Amygdala (tissue), 56 donors: Measurements from ENCODE around the gene ANKMY2.

ENCODE experiments used
- DNase-seq, 56 donors: peaks; one replicate each; lab custom pipeline; 2025; lab: John Stamatoyannopoulos, UW

ANKMY2 gene

DNA sequence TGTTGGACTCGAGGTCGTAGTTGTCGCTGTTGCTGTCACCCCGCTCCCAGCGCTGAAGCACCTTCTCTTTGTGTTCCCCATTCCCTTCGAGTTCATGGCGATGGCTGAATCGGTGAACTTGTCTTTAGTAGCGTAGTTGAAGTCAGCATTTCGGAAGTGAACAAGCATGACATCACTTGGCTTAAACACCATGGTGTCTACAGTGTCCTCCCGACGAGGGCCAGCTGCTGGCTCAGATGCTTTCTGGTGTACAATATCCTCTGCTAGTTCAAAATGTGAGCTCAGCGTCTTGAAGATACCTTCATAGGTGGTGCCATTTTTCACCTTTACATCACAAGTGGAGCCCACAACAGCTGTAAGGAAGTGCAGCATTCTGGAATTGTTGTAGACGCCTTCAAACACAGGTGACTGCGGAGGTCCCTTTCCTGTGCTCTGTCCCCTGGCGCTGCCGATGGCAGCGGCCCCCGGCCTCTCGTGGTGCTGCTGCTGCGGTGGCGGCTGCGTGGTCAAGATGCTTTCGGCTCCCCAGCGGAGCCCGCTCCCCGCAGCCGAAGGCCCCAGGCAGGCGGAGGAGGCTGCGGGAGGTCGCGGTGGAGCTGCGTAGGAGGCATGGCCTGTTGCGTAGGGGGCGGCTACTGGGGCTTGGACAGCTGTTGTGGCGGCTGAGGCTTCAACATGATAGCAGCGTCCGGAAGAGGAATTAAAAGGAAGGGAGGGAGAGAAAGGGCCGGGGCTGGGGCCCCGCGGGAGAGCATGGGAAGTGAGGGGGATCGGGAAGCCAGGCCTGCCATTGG lies 59.3 kb downstream of the ANKMY2 start:
- no peak for DNase-seq

DNA sequence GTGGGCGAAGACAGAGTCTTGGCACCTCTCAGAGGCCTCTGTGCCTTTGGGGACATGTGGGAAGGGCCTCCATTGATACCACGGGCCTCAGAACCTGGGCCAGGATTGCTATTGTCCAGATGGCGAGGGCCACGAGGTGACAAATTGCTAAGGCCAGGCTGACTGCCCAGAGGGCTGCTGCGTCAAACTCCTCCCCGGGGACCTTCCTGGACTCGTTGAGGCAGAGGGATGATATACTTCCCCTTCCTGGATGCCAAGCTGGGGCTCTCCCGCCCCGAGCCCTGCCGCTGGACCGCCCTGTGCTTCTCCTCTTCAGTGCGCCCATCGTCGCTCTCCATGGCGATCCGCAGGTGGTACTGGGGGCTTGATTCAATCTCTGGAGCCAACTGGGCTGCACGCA lies 60.0 kb downstream of the ANKMY2 start:
- DNase-seq: no peak

DNA sequence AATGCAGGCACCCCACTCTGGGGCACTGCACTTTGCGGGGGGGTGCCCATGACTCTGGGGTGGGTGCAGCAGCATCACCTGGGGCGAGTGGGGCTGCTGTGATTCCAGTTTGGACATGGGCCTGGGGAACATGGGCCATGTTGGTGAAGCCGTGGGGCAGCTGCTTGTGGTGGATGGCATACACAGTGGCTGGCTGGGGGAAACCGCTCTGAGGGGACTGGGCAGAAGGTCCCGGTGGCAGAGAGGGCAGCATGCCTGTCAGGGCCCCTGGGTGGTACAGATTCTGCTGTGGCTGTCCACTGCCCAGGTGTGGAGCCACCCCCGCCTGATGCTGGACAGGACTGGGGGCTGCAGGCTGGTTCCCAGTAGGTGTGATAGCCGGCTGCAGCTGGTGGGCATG lies 61.7 kb downstream of the ANKMY2 start:
- no peak for DNase-seq

DNA sequence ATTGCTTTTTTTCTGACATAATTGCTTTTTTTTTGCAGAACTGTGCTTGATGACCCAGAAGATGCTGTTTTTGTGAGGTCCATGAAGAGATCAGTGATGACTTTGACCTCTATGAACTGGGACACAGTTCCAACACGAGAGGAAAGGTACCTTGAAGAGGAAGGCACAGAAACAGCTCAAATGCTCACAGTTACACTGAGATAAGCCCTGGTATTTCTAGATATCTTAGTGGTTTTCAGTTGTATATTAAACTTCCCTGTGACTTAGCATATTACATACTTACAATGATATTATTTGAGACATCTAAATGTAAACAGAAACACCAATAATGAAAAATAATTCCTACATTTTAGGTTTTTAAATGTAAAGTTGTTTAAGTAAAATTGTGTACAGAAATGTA lies 64.3 kb downstream of the ANKMY2 start:
- no peak for DNase-seq

GRCh38 chr7:16579216-16579615 lies 66.3 kb downstream of the ANKMY2 start:
- no peak for DNase-seq

DNA sequence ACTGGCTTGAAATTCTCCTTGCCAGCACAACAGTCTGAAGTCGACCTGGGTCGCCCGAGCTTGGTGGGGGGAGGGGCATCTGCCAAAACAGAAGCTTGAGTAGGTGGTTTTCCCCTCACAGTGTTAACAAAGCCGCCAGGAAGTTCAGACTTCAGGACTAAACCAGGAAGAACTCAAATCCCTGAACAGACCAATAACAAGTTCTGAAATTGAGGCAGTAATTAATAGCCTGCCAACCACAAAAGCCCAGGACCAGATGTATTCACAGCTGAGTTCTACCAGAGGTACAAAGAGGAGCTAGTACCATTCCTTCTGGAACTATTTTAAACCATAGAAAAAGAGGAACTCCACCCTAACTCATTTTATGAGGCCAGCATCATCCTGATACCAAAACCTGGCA lies 73.6 kb downstream of the ANKMY2 start:
- no peak for DNase-seq

GRCh38 chr7:16564909-16565426 lies 80.6 kb downstream of the ANKMY2 start:
- peak in 1 of 56 donors; percentile 14 for DNase-seq

DNA sequence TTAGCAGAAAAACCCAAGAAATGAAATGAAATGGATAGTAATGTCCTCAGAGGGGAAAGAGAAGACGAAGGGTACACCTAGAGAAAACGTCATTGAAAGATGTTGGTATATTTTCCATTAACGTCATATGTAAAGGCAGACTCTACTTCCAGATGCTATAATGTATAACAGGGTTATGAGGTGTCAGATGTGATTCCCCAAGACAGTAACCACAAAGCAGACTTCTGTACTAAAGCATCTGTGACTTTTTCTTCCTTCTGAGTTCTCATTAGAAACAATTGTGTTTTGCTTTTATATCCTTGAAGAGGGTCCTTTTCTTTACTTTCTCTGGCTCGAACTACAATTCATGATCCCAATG lies 81.6 kb downstream of the ANKMY2 start:
- no peak for DNase-seq

DNA sequence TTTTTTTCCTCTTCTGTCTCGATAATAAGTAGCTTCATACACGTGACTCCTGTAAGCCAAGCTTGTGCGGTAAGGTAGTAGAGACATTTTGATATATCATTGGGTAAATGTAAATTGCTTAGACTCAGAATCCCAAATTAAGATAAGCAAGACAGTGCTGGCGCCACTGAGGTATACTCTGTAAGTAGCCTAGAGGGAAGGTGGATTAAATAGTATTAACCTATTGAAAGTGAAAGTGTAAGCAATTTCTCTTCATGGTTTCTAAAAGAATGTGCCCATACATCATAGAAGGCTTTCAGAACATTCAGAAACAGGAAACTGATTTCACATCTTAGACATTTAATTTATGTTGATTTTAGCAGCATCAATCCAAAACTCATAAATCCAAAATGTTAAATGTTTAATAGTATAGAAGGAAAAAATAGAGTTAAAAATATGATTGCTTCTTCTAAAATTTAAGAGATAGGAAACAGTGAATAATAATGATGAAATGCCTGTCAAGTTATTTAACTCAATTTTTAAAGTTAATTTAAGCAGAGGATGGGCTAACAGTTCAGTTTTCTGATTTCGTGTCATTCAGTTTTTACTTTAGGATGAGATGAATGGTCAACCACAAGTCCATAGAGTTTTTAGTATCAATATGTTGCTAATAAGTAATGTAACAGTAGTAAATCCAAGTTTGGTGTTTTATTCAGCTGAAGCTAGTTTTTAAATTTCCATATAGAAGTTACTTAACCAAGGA lies 82.1 kb downstream of the ANKMY2 start:
- no peak for DNase-seq

DNA sequence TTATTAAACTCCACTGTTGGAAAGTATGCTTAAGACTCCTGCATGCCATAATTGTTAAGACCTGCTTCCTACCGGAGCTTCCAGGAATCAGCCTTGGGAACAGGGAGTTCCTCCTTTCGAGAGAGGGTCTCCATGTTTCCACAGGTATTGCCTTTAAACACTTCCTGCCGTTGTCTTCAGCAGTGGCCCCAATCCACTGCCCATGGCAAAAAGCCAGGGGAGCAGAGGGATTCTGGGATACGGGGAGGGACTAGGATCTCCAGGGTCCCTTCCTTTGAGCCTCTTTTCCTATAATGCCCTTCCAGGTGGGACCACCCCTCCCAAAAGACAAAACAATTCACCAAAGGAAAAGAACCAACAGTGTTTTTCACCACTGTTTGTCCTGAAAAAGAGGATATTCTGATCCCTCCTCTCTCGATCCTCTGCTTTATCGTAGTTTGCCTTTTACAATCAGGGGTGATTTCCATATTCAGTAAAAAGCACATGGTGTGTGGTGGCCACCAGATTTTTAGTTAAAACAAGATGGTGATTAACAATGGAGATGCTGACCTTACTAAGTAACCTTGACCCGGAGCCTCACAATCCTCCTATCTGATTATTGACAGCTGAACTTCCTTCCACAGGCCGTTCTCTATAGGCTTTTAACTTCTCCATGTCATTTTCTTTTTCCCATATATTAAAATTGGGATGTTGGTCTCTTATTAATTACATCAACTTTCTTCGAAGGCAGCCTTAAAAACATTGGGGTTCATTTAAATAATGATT lies 82.9 kb downstream of the ANKMY2 start:
- no peak for DNase-seq

DNA sequence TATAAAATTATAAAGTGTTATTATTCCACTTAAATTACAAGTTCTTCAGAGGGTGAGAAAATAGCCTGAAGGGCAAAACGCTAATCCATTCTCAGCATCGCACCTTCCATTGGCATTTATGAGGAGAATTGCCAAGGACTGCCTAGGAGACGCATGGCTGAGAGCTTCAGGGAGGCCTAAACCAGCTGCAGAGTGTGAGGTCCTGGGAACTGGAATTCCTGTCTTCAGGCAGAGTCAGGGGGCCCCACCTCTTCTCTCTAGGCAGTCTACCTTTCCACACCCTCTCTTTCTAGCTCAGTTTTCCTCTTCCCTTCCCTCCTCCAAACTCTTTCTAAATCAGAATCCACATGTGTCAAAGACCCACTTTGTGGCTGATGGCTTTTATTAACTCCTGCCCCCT lies 83.6 kb downstream of the ANKMY2 start:
- no peak for DNase-seq

DNA sequence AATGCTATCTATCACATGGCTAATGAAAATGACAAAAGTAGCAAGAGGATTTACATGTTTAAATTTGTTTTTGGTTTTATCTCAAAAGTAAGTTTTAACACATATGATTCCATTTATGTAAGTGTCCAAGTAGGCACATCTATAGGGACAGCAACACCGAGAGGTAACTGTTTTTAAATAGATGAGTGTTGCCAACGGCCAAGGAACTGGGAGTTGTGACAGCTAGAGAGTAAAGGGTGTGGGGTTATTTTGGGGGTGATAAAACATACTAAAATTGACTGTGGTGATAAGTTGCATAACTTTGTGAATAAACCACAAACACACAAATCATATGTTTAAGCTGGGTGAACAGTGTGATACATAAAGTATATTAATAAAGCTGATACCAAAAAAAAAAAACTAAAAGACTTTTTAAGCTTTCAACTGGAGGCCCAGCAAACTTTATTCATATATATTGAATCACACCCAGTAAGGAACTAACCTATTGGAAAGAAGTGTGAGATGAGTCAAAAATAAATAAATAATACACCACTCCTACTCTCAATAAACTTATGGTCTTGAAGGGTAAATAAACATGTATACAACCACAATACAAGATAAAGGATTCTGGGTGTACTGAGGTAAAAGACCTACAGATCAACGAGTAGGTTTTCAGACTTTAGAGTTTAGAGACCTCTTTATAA lies 85.9 kb downstream of the ANKMY2 start:
- DNase-seq: no peak

DNA sequence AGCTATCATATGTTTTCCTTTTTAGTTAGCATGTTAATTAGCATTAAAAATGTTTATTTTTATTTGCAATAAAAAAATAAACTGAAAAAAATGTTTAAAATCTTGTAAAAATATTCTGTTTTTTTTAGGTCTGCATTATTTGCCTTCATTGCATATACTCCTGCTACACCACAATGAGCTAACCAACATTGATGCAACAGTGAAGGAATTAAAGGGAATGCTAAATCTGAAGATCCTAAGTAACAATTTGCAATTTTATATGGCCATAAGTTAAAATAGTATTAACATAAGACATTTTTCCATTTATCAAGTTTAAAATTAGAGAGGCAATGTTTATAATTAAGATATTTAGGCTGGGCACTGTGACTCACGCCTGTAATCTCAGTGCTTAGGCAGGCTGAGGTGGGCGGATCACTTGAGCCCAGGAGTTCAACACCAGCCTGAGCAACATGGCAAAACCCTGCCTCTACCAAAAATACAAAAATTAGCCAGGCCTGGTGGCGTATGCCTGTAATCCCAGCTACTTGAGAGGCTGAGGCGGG lies 86.7 kb downstream of the ANKMY2 start:
- no peak for DNase-seq

- DNase-seq: no peak
Measured at GRCh38 chr7:16556359-16556758, 89.2 kb downstream of the ANKMY2 start.

DNA sequence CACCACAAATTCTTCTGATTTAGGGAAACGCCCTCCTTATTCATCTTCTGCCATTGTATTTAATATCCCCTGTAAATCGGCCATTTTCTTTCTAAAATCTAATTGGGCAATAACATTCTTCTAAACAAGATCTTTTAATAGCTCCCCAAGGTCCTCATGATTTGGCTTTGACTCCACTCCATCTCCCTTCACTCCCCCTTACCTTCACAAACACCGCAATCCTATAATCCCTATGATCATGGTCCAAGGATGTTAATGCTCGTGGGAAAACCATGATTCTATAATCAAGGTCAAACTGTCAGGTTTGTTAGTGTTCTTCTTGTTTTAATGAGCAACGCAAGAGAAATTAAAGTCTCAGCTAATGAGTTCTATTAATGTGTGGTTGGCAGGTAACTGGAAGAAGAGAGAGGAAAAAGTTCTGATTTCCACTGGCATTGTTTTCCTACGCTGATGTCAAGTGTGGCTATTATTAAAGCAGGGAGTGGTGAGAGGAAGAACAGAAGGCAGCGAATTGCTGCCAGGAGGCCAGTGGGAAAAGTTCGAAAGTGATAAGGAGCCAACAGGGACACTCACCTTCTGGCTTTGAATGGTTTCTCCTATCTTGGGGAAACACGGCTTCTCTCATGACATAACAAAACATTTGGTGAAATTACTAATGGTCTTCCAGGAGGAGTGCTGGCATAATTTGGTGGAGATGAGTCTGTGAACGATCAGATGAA lies 90.9 kb downstream of the ANKMY2 start:
- DNase-seq: no peak

DNA sequence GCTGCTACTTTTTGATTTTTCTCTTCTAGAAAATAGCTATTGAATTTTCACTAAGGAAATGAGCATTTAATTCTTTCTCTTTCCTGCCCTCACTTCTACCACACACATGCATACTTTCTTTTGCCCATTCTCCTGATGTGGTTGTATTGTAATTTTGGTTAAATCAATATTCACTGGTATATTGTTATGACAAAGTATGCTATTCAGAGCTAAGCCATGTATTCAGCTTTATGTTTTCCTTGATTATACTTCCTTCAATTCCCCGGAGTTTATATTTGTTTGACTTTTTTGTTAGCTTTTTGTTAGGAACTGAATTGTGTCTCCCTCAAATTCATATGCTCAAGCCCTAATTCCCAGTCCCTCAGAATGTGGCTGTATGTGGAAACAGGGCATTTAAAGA lies 94.9 kb downstream of the ANKMY2 start:
- DNase-seq: no peak
